HG02870 (cell line): ENCODE results near the gene CCSER2.
"Not testable (repeated sequence)": the region's sequence is repeated elsewhere in the genome, so short reads cannot be mapped to it uniquely, and the experiment has no call there.

Experiments
- ATAC-seq: cut with Tn5 transposase; IDR thresholded peaks from one replicate; pipeline ENCODE4 v1.9.1; 2021; ENCODE audit warnings: mild to moderate bottlenecking, moderate library complexity; ENCODE audit not compliant: unreplicated experiment

Gene CCSER2

DNA sequence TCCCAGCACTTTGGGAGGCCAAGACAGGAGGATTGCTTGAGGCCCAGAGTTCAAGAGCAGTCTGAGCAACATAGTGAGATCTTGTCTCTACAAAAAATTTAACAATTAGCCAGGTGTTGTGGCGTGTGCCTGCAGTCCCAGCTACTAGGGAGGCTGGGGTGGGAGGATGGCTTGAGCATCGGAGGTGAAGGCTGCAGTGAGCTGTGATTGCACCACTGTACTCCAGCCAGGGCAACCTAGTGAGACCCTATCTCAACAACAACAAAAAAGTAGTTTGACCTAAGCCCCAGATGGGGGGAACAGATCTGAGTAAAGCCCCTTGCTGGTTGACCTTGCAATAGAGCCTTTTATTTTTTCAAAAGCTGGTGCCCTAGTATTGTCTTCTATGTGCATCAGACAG lies 15.6 kb upstream of the CCSER2 start:
- no peak for ATAC-seq

DNA sequence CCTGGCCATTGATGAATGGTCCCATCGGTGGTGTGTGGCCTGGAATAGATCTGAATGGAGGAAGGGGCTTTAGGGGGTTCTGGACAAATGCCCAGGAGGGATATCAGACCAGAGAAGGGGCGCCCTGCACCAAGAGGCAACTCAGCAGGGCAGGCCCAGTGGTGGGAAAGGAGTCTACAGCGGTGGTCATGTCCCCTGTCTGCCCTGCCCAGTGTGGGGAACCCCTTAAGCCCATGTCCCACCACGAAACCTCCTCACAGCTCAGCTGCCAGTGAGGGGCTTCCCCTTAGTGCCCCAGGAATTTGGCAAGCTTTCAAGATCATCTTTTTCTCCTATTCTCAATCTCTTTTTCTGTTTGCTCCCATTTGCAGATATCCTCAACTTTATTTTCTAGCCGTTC lies 14.1 kb upstream of the CCSER2 start:
- ATAC-seq: no peak

DNA sequence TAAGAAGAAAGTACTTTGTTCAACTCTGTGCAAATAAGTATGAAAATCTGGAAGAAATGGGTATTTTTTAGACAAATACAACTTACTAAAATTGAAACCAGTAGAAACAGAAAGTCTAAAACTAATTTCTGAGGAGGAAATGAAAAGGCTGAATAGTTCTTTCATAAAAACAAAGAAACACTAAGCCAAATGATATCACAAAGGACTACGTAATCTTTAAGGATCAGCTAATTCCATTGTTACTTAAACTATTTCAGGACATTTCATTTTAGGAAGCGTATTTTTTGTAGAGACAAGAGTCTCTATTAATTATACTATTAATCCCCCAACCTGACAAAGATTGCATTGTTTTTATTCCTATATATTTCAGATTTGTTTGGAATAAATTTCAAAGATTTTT lies 11.2 kb upstream of the CCSER2 start:
- ATAC-seq: peak; percentile 93

DNA sequence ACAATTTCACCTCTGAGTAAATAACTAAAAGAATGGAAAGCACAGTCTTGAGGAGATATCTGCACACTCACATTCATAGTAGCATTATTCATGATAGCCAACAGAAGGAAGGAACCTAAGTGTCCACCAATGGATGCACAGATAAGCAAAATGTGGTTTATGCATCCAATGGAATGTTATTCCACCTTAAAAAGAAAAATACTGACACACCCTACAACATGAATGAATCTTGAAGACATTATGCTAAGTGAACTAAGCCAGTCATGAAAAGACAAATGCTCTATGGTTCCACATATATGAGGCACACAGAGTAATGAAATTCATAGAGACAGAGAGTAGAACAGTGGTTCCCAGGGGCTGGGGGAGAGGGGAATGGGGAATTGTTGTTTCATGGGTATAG lies 6.5 kb upstream of the CCSER2 start:
- ATAC-seq: no peak

DNA sequence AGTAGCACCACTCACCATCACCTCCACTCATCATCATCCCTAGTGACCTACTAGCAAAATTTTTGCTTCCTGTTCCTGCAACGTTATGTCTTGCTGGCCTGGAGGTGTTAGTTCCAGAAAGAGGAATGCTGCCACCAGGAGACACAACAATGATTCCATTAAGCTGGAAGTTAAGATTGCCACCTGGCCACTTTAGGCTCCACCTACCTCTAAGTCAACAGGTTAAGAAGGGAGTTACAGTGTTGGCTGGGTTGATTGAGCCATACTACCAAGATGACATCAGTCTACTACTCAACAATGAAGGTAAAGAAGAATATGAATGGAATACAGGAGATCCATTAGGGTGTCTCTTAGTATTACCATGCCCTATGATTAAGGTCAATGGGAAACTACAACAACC lies 4.8 kb upstream of the CCSER2 start:
- not testable (repeated sequence) for ATAC-seq

DNA sequence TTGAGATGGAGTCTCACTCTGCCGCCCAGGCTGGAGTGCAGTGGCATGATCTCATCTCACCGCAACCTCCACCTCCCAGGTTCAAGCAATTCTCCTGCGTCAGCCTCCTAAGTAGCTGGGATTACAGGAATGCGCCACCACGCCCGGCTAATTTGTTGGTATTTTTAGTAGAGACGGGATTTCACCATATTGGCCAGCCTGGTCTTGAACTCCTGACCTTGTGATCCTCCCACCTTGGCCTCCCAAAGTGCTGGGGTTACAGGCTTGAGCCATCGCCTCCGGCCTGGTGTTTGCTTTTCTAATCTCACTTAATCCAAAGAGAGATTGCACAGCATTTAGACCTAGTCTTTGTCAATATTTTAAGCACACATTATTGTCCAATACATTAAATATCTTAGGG lies 1.4 kb upstream of the CCSER2 start:
- not testable (repeated sequence) for ATAC-seq

DNA sequence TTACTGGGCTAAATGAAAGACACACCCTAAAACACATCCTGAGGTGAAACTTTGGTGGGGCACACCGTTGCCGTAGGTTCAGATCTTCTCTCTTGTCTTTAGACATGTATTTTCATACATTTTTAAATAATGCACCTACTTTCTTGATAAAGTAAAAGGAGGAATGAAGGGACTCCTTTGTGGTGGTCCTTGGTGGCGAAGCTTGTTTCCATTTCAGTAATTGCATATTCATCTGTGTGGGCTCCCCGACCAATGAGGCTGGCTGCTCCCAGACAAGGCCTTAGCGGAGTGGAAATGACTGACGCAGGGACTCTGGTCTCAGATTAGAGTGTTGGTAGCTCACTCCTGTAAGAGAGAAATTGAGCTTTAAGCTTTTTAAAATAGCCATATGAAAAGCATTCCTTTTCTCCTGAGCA lies 815 bp downstream of the CCSER2 start:
- peak; percentile 30 for ATAC-seq

DNA sequence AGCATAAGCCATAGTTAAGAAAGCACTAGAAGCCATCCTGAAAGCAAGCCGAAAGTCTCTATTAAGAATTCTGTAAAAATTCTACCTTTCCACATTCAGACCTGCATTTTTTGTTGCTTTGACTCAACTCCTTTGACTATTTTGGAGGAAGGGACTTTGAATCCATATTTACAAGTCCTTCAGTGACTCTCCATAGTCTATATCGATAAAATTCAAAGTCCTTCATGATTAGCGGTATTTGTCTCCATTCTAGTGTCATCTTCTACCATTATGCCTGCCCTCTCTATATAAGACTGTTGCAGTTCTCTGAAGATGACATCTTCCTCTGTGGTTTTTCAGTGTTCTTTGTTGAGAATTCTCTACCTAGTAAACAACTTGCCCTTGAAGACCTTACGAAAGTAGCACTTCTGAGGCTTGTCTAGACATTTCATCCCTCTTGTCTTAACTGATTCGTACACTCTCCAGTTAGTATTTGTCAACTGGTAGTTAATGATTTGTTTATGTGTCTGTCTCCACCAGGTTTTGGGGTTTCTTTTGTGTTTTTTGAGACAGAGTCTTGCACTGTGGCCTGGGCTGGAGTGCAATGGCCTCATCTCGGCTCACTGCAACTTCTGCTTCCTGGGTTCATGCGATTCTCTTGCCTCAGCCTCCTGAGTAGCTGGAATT lies 1.7 kb downstream of the CCSER2 start:
- peak; percentile 44 for ATAC-seq

DNA sequence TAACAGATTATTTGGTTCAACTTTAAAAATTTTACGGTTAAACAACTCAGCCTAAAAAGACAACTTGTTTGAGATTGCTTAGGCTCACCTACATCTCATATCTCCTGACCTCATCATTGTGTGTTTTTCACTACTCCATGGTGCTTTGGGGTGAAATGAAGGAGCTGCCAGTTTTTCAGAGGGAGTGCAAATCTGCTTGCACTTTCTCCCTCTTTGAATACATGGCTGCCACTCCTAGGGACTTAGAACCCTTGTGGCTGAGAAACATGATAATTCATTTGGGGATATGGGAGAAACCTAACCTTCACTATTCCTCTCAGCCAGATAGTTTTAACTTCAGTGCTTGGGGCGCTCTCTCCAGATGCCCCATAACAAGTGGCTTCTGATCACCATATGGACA lies 2.7 kb downstream of the CCSER2 start:
- no peak for ATAC-seq

DNA sequence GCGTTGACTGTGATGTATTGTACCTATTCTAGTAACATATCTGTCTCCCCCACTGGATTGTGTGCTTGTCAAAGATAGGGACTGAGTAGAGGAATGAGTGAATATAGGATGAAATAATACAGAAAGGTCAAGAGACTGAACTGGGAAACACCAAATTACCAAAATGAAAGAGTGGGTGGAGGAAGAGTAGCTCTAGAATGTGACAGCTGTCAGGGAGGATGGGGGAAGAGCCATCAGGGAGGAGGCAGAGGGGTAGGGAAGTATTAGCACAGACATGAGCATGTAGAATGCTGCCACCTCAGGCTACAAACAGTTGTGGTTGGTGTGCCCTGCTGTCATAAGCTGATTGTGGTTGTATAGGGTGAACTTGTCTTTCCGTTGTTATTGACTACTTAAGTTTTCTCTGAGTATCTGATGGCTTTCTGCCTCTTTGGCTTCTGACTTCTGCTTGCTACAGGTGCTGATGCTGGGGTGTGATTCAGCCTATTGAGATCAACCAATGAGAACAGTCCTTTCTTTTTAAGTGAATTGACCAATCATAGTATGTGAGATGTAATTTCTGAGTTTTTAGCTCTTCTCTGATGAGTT lies 5.6 kb downstream of the CCSER2 start:
- ATAC-seq: peak; percentile 49

DNA sequence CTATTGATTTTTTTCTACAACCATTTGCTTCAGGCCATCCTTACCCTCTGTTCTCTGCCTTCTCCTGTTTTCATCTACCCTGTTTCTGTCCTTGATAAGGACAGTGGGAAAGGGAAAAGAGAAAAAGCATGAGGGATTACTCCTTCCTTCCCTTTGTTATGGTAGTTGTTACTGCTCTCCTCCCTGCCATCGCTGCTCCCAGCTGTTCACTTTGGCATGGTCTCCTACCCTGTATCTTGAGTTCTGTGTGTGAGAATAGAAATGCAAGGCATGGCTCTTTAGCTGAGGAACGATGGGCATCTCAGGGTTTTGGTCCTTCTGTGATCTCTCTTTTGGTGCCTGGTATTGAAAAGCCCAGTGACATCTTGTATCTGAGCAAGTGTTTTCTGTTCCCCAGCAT lies 6.4 kb downstream of the CCSER2 start:
- ATAC-seq: no peak

DNA sequence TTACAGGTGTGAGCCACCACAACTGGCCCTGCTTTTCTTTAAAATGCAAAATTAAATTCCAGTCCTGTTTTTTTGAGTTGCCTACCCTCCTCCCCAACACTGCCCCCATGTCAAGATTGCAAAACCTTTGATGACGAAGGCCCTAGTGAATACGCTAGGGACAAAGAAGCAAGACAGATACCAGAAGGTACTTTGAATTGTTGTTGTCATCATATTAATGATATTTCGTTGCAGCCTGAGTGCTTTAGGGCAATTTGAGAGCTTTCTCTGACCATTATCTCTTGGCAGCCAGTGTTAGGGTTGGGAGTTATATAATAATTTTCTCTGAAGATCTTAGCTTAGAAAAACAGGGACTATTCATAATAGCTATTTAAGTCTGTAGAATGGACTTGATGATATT lies 7.1 kb downstream of the CCSER2 start:
- no peak for ATAC-seq

DNA sequence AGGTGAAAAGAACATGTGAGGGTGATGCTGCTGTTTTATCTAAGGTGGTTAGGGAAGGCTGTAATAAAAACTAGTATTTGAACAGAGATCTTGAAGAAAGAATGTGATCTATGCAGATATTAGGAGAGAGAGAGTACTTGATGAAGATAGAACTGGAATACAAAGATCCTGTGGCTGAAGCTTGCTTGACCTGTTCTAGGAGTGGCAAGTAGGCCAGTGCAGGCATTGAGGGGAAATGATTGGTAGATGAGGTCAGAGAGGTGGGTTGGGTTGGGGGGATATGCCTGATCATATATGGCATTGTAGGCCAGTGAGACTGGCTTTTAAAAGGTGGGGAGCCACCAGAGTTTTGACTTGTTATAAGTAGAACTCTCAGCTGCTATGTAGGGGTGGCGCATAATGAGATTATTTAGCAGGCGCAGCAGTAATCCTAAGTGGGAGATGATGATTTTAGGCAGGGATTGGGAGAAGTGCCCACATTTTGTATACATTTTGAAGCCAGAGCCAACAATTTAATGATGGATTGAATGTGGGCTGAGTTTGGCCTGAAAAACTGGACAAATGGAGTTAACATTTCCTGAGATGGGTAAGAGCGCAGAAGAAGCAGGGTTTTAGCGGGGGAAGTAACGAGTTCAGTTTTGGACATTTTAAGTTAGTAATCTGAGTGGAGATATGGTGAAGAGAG lies 8.2 kb downstream of the CCSER2 start:
- no peak for ATAC-seq

DNA sequence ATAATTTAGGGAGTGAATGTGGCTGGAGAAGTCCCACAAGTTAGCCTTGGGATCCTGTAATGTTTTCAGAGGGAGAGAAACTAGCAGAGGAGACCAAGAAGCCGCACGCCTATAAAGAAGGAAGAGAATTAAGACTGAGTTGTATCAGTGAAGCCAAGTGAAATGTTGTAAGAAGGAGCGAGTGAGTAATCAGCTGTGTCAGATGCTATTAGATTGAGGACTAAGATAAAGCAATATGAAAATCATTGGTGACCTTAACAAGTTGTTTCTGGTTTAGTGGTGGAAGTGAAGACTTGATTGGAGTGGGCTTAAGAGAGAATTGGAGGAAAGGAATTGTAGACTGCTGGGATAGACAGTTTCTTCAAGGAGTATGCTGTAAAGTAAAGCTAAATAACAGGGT lies 8.8 kb downstream of the CCSER2 start:
- ATAC-seq: no peak

DNA sequence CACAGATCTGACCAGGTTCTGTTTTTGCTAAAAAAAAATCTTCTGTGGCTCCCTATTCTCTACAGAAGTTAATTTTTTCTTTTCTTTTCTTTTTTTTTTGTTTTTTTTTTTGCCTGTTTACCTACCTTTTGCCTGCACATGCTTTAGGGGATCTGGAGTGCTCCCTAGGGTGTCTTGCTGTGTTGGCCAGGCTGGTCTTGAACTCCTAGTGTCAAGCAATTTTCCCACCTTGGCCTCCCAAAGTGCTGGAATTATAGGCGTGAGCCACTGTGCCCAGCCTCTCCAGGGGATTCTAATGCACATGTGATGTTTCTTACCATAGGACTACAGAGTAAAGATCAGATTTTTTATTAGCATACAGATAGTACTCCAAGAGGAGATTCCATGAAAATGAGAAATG lies 10.6 kb downstream of the CCSER2 start:
- no peak for ATAC-seq

DNA sequence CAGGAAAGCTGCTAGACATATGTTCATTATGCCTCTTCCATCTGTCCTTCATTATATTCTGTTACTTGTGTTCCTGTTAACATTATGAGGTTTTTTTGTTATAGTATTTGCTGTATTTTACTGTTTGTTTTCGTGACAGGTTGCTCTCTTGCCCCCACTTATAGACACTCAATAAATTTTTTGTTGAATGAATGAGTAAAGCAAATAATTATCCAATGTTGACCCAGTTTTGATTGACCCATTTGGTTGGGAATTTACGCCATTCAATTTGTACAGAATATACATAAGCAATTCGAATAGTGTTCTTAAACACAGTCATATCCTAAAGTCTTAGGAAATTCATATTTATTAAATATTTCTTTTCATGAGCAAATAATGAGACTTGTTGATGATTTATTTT lies 11.8 kb downstream of the CCSER2 start:
- no peak for ATAC-seq

DNA sequence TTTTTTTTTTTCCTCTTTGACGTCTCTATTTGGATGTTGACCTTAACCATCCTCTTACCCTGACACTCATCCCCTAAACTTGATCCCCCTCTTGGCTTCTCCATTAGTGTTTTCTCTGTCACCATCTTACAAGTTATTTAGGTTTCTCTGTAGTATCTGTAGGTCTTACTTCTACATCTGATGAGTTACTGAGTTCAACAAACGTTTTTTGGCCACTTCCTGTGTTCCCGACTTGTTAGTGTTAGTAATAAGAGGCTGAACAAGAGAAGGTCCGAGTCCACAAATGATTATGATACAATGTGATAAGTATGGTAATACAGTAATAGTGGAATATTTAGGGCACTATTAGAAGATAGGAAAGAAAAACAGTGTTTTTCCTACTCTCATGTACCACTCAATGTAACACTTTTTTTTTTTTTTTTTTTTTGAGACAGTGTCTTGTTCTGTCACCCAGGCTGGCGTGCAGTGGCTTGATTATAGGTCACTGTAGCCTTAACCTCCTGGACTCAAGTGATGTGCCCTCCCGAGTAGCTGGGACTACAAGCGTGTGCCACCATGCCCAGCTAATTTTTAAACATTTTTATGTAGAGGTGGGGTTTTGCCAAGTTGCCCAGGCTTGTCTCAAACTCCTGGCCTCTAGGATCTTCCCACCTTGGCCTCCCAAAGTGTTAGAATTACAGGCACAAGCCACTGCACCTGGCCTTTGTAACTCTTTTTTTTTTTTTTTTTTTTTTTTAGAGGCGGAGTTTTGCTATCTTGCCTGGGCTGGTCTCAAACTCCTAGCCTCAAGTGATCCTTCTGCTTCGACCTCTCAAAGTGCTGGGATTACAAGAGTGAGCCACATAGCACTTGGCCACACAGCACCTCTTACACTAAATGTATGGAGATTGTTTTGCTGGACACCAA lies 12.5 kb downstream of the CCSER2 start:
- ATAC-seq: no peak

DNA sequence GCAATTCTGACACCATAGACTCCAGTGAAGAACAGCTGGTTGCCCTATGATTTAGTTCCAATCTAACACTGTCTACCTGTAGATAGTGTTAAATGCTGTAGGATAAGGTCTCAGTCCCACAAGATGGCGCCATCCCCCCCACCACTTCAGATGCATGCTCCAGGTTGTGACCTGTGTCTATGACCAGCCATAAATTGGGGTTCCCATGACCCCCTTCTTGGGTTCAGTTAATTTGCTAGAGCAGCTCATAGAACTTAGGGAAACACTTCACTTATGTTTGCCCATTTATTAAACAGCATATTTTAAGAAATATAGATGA lies 13.1 kb downstream of the CCSER2 start:
- no peak for ATAC-seq

DNA sequence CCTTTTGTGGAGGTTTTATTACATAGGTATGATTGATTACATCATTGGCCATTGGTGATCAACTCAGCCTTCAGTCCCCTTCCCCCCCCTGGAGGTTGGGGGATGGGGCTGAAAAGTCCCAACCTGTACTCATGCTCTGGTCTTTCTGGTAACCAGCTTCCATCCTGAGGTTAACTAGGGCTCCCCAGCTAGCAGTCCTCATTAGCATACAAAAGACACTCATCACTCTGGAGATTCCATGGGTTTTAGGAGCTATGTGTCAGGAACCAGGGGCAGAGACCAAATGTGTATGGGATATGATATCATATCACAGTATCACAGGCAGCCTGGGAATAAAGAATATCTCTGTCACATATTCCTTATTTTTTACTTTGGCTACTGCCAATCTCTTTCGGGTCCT lies 13.6 kb downstream of the CCSER2 start:
- no peak for ATAC-seq

DNA sequence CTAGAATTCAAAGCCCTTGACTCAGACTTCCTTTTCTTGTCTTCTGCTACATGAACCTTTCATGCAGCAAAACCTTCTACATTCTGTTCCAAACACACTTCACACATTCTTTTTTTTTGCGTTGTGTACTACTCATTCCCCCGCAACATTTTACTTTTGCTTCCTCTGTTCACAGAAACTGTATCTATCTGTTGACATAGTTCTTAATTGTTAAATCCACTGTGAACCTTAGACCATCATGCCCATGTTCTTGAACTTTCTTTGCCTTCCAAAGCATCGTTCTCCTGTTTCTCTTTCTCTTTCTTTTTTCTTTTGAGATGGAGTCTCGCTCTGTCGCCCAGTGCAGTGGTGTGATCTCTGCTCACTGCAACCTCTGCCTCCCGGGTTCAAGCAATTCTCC lies 14.2 kb downstream of the CCSER2 start:
- no peak for ATAC-seq

DNA sequence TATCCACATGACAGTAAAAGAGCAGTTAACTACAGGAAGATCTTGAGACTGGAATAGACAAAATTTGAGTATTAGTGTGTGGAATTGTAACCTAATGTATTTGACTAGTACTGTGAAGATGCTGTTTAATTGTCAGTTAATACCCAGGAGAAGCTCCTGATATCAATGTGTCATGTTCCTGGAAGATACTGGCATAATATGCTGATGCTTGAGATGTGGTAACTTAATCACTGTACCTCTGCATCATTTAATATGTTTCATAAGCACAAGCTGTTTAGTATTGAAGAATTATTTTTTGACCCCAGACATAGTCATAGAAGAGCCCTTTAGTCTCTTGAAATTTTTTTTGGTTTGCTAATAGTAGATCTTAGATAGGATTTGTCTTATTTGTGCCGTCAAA lies 15.4 kb downstream of the CCSER2 start:
- ATAC-seq: no peak

DNA sequence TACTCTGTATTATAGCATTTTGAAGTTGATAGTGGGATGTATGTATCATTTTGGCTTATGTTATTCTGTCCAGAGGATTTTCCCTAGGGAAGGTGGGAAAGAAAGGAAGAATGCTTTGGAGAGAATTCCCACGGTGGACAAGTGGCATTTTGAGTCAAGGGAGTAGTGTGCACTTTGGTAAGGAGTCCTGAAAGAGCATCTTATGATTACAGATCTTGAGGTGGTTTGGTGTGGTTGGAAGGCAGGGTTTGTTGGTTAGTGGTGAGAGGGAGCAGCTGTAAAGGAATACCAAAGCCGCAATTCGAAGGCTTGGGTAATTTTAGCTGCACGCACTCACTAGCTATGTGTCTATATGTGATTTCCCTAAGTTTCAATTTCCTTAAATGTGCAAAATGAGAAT lies 16.1 kb downstream of the CCSER2 start:
- no peak for ATAC-seq
